ENCODE data around the gene JPH2.
"Not testable (repeated sequence)": the region's sequence is repeated elsewhere in the genome, so short reads cannot be mapped to it uniquely, and the experiment has no call there.

Gene JPH2

DNA sequence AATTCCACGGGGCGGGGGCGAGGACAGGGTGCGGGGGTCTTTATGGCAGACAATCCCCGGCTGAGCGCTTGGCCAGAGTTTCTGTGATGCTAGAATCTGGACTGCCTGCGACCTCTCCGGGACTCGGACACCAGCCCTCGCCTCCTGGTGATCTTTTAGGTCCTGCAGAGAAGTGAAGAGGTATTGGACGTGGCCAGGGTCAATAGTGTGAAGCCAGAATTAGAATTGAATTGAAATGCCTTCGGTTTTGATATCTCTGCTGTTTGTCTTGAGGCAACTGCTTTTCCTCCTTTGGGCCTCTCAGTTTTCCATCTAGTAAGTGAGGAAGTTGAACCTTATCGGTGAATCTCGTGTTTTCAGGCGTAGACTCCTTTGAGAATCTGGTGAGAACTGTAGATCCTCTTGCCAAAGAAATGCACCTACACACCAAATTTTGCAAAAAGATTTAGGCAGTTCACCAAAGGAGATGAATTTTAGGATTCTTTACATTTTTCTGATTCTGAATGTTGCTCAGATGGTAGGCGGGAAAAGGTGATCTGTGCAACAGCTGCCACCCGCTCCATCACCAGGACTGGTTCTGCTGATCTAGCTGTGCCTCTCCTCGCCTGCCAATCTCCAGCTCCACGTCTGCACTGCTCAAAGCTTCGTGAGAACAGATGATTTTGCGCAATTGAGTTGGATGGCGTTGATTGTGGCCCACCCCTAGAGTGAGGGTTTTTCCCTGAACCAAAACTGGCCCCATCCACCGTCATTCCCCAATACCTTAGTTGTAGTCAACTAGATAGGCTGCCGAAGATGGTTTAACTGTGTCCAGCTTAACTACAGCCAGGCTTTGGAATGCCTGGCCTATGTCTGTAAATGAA, 24.4 kb upstream of the JPH2 start:
- DNase-seq: no peak

- peak; percentile 96 for DNase-seq
These were observed 23.6 kb upstream of the JPH2 start, which contains the start of gene OSER1 for GRCh38 chr20:44210406-44211176. TSS of gene OSER1 (minus strand) at chr20:44210771. CDS start at chr20:44206957, 3,814 bp downstream.

DNA sequence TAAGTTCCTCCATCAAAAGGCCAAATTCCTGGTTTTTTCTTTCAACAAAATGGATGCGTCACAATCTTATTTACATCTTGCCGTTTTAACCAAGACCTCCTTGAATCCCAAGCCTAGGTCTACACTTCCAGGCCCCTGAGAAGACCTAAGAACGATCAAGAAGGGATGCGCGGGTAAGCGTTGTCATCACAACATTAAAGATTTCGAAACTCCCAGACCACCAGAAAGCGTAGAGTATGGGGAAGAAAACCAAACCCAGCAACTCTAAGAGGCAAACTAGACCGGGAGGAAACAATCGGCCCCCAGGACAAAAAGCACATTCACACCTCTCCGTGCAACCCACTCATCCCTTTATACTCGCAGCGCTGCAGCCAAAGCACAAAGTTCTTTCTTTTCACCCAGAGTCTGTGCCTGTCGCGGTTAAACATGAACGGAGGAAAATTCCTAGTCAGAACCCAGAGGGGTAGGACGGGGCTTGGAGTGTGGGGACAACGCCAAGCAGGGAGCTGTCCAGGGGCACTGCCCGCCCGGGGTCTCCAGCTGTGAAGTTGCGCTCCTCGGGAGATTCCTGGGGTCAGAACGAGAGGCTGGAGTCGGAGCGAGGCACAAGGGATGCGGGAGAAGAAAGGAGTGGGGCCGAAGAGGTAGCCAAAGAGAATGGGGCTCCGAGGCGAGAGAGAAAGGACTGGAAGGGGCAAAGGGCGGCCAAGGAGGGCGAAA, 22.9 kb upstream of the JPH2 start:
- DNase-seq: no peak

DNA sequence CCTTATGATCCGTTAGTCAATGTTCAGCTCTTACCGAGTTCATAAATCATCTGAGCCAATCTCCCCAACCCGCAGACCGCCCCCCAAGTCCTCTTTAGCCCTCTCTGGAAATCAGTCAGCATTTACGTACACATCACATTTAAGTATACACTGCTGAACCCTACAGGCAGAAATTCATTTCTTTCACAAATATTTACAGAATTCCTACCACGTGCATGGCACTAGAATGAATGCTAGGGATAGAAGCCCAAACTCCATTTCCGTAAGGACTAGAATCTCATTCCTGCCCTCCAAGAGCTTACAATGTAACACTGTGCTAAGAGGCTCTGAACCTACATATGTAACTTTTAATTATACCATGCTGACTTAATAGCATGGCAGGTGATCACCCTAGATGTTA, 21.8 kb upstream of the JPH2 start:
- DNase-seq: no peak

GRCh38 chr20:44208165-44208564, 21.2 kb upstream of the JPH2 start:
- DNase-seq: no peak

GRCh38 chr20:44207126-44207723, 20.2 kb upstream of the JPH2 start:
- DNase-seq: no peak

GRCh38 chr20:44206132-44206531, 19.1 kb upstream of the JPH2 start:
- DNase-seq: no peak

DNA sequence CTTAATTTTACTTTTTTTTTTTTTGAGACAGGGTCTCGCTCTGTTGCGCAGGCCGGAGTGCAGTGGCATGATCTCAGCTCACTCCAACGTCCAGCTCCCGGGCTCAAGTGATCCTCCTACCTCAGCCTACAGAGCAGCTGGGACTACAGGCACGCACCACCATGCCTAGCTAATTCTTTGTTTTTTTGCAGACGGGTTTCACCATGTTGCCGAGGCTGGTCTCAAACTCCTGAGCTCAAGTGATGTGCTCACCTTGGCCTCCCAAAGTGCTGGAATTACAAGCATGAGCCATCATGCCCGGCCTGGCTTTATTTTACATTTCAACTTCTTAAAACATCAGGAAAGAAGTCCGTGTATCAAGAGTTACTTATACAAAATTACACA, 17.8 kb upstream of the JPH2 start:
- no peak for DNase-seq

GRCh38 chr20:44204156-44204831, 17.3 kb upstream of the JPH2 start:
- no peak for DNase-seq

DNA sequence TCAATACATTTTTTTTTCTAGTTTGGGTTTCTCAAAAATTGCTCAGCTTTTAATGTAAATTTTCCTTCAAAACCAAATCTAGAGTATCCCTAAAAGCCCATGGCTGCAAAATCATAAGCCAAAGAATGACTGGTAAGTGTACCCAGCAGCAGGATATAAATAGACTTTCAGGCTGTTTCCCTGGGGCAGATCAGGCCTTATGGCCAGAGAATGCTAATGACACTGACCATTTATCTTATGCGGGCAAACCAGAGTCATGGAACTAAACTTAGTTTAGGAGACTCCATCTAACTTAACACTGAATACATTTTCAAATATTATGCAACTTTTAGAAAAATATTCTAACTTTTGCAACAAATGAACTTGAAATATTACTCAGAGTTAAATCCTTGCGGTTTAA, 16.2 kb upstream of the JPH2 start:
- DNase-seq: no peak

DNA sequence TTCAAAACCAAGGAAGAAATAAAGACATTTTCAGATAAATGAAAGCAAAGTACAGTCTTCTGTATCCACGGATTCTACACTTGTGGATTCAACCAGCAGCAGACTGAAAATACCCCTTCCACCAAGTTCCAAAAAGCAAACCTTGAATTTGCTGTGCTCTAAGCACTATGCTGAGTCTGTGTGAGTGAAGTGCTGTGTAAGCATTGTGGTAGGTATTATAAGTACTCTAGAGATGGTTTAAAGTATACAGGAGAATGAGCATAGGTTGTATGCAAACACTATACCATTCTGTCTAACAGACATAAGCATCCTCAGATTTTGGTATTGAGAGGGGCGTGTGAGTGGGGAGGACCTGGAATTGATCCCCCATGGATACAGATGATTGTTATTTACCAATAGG, 14.0 kb upstream of the JPH2 start:
- DNase-seq: no peak

DNA sequence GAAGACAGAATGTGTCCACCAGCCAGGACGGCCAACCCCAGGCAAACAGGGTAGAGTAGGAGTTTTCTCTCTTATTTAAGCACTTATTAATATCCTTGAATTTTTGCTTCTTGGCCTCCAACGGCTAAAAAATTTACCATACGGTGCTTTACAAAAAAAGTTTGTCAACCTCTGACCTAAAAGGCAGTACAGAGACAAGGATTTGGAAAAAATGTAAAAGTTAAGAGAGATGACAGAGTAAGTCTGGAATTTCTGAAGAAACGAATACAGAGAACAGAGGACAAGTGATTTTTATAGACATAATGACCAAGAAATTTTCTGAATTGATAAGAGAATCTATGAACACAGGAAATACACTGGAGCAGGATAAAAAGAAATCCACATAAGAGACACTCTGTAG, 13.4 kb upstream of the JPH2 start:
- no peak for DNase-seq

- no peak for DNase-seq
These were observed 12.9 kb upstream of the JPH2 start for GRCh38 chr20:44199877-44200276.

GRCh38 chr20:44198872-44199271, 11.9 kb upstream of the JPH2 start:
- DNase-seq: no peak

DNA sequence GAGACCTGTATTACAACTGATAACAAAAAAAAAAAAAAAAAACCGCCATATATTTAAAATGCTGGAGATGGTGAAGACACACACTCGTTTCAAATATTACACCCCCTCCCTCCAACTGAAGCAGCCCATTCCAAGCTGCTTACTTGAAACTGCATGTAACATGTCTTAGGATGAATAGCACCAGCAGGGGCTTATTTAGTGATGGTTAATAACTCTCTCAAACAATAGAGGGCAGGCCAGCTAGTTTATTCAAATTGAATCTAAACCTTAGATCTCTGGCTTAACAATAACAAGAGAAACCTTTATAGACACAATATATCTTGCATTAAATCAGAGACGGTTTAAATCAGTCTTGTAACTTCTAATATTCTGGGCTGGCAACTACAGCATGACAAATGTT, 9.3 kb upstream of the JPH2 start:
- DNase-seq: no peak

DNA sequence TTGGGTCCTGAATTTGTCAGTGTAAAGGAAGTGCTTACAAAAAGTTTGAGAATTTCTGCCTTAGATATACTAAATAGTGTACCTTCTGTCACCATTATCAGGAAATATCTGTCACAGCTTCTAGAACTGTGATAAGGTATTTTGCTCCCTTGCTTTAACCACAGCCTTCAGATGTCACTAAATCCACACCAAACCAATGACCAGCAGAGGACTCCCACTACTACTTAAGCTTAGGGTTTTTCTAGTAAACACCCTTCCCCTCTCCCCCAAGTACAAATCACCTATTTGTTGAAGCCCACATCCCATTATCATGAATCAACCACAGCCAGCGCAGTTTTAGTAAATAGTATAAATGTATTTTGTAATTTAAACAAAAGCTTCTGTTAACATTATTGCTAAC, 8.6 kb upstream of the JPH2 start:
- no peak for DNase-seq

DNA sequence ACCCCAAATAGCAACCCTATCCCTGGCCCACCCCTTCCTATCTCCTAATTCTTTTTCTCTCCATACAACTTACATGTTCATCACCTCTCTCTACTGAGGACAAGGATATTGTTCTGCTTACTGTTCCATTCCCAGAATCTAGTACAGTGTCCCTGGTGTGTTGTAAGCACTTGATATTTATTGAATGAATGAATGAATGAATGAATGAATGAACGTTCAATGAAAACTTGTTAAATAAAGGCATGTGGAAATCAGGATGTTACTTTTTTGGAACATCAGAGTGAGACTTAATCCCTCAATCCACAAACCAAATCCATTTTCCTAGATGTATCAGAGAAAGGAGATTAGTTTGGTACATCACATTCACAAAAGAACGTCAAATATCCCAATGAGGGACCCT, 6.8 kb upstream of the JPH2 start:
- DNase-seq: no peak

GRCh38 chr20:44191640-44192039, 4.7 kb upstream of the JPH2 start:
- DNase-seq: not testable (repeated sequence)

- peak; percentile 53 for DNase-seq
These were observed 3.3 kb upstream of the JPH2 start for GRCh38 chr20:44190197-44190852.

- DNase-seq: no peak
These were observed 1.8 kb upstream of the JPH2 start for GRCh38 chr20:44188752-44189151.

GRCh38 chr20:44187772-44188709, 1.1 kb upstream of the JPH2 start:
- no peak for DNase-seq
